ENCODE data around the gene GALNTL6.

GRCh38 chr4:173045571-173045970 is 1232.4 kb downstream of the GALNTL6 start:
- no peak for TF ChIP-seq POLR2A (IDR thresholded peaks at IDR 0.05; ENCODE audit: low read length)
- no peak for TF ChIP-seq GATA1 (IDR thresholded peaks at IDR 0.05; ENCODE audit: low read depth, low read length)
